NCI-H1417 treated with DMSO at 0.1 percent for 48 hours (cell line): Measurements from ENCODE around the gene MDH2.
"Not testable (repeated sequence)": the region's sequence is repeated elsewhere in the genome, so short reads cannot be mapped to it uniquely, and the experiment has no call there.

Experiments used
- DNase-seq: peaks from one replicate; lab custom pipeline; 2025; lab: John Stamatoyannopoulos, UW

The MDH2 gene

GRCh38 chr7:76071316-76072242 is 23.7 kb downstream of the MDH2 start:
- no peak for DNase-seq

- no peak for DNase-seq
Observed at GRCh38 chr7:76072243-76073148, 24.6 kb downstream of the MDH2 start.

- no peak for DNase-seq
Observed at GRCh38 chr7:76073335-76073990, 25.6 kb downstream of the MDH2 start.

- no peak for DNase-seq
Observed at GRCh38 chr7:76074306-76074971, 26.5 kb downstream of the MDH2 start.

GRCh38 chr7:76074972-76075370 is 27.1 kb downstream of the MDH2 start:
- DNase-seq = no peak

- DNase-seq = no peak
Observed at GRCh38 chr7:76076995-76077394, 29.1 kb downstream of the MDH2 start.

GRCh38 chr7:76077435-76077834 is 29.5 kb downstream of the MDH2 start:
- no peak for DNase-seq

GRCh38 chr7:76080204-76080603 is 32.3 kb downstream of the MDH2 start:
- DNase-seq = no peak

GRCh38 chr7:76084115-76084514 is 36.2 kb downstream of the MDH2 start:
- DNase-seq = not testable (repeated sequence)

- no peak for DNase-seq
Observed at GRCh38 chr7:76086070-76086469, 38.2 kb downstream of the MDH2 start.

- DNase-seq = not testable (repeated sequence)
Observed at GRCh38 chr7:76087362-76087791, 39.5 kb downstream of the MDH2 start.

- no peak for DNase-seq
Observed at GRCh38 chr7:76089865-76090475, 42.1 kb downstream of the MDH2 start.

GRCh38 chr7:76091506-76091905 is 43.6 kb downstream of the MDH2 start:
- no peak for DNase-seq

- not testable (repeated sequence) for DNase-seq
Observed at GRCh38 chr7:76093531-76093930, 45.6 kb downstream of the MDH2 start.

GRCh38 chr7:76094326-76094725 is 46.4 kb downstream of the MDH2 start:
- not testable (repeated sequence) for DNase-seq

GRCh38 chr7:76095908-76096307 is 48.0 kb downstream of the MDH2 start:
- no peak for DNase-seq

- DNase-seq = not testable (repeated sequence)
Observed at GRCh38 chr7:76101693-76102437, 54.0 kb downstream of the MDH2 start.

GRCh38 chr7:76103788-76104187 is 55.9 kb downstream of the MDH2 start:
- not testable (repeated sequence) for DNase-seq

- not testable (repeated sequence) for DNase-seq
Observed at GRCh38 chr7:76106130-76106529, 58.2 kb downstream of the MDH2 start.

- DNase-seq = no peak
Observed at GRCh38 chr7:76106893-76107292, 59.0 kb downstream of the MDH2 start.
